ENCODE data around the gene SORCS1.

SORCS1 gene

DNA sequence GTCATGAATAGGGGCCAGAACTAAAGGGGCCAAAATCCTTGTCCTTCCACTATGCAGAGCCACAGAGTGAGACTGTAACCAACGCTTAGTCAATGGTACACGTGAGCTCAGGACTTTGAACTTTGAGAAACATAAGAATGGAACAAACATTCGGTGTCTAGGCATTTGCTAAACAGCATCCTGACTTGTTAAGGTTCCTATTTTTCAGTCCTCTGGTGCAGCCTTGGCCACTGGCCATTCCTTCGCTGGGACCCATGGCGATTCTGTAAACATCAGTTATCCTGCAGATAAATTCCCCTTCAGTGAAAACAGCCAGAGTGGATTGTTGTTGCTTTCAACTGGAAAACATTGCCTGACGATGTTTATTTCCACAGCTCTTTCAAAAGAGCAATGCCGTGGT, 266.8 kb downstream of the SORCS1 start:
- H3K27me3 ChIP-seq (ENCODE audit: control insufficient read depth, insufficient read depth, low read length): no peaks in the 10 kb centered on the region
- H3K36me3 ChIP-seq (ENCODE audit: control insufficient read depth, insufficient read depth, low read length): no peaks in the 10 kb centered on the region
- no peak overlapping the region for H3K9ac ChIP-seq
- no peak overlapping the region for H3K27ac ChIP-seq
- no peaks in the 10 kb centered on the region for H3K9me3 ChIP-seq (ENCODE audit: control insufficient read depth, low read length)
- H3K4me2 ChIP-seq (ENCODE audit: low read length): no peak overlapping the region
- H2AFZ ChIP-seq: no peak overlapping the region
- no peaks in the 10 kb centered on the region for H3K4me1 ChIP-seq
- H3K4me3 ChIP-seq (ENCODE audit: low read depth, low read length): no peak overlapping the region
- TF ChIP-seq, protein P1, sequence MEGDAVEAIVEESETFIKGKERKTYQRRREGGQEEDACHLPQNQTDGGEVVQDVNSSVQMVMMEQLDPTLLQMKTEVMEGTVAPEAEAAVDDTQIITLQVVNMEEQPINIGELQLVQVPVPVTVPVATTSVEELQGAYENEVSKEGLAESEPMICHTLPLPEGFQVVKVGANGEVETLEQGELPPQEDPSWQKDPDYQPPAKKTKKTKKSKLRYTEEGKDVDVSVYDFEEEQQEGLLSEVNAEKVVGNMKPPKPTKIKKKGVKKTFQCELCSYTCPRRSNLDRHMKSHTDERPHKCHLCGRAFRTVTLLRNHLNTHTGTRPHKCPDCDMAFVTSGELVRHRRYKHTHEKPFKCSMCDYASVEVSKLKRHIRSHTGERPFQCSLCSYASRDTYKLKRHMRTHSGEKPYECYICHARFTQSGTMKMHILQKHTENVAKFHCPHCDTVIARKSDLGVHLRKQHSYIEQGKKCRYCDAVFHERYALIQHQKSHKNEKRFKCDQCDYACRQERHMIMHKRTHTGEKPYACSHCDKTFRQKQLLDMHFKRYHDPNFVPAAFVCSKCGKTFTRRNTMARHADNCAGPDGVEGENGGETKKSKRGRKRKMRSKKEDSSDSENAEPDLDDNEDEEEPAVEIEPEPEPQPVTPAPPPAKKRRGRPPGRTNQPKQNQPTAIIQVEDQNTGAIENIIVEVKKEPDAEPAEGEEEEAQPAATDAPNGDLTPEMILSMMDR (IDR thresholded peaks at IDR 0.05): no peak
- no peaks in the 10 kb centered on the region for H3K79me2 ChIP-seq

DNA sequence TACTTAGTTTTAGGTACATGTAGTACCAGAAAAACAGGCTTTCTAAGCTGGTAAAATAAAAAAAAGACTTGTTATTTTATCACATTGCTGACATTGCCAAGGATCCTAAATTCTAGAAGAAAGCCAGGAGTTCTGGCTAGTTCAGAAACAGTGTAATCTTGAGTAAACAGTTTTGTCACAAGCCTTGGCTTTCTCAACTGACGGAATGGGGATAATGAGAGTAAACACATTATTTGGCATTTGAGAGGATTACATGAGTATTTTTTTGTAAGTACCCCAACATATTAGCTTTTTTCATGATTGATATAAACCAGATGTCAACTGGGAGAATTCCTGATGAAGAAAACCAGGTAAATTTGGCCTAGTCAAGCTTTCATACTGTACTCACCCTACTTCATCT, 269.8 kb downstream of the SORCS1 start:
- Histone ChIP-seq H3K27me3 (ENCODE audit: control insufficient read depth, insufficient read depth, low read length) (no peaks in the 10 kb centered on the region), H2AFZ (no peak overlapping the region), H3K36me3 (ENCODE audit: control insufficient read depth, insufficient read depth, low read length) (no peaks in the 10 kb centered on the region), H3K9me3 (ENCODE audit: control insufficient read depth, low read length) (no peaks in the 10 kb centered on the region), H3K4me2 (ENCODE audit: low read length) (no peak overlapping the region), H3K27ac (no peak overlapping the region), H3K79me2 (no peaks in the 10 kb centered on the region), H3K4me3 (ENCODE audit: low read depth, low read length) (no peak overlapping the region), H3K9ac (no peak overlapping the region), H3K4me1 (no peaks in the 10 kb centered on the region)
- TF ChIP-seq, protein P1 (IDR thresholded peaks at IDR 0.05): no peak

DNA sequence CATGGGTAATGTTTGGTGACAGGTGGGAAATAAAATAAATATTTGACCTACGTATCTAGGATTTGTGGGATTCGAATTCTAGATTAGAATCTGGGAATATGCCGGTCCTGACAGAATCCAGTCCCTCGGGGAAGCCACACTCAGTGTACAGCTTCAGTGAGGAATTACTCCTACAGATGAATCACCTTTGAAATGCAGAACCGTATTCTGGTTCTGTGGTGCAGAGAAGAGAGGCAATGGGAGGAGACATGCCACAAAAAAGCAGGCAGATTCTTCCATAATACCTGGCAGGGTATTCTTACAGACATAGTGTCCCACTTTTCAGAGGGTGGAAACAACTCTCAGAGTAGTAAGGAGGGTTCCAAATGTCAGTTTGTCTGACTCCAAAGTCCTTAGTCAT, 286.9 kb downstream of the SORCS1 start:
- no peak overlapping the region for H2AFZ ChIP-seq
- TF ChIP-seq, protein P1 (IDR thresholded peaks at IDR 0.05): no peak
- no peaks in the 10 kb centered on the region for H3K27me3 ChIP-seq (ENCODE audit: control insufficient read depth, insufficient read depth, low read length)

DNA sequence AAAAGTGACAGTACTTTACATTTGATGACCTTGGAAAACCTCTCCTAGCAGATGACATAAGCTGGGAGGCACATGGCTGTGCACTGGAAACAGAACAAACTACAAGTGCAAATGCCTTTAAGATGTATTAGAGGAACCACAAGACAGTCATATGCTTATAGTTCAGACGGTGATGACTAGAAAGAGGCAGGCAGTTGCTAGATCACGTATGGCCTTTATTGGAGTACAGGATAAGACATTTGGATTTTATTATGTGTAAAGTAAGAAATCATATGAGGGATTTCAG, 290.0 kb downstream of the SORCS1 start:
- Histone ChIP-seq H3K4me1 (no peaks in the 10 kb centered on the region), H3K36me3 (ENCODE audit: control insufficient read depth, insufficient read depth, low read length) (no peaks in the 10 kb centered on the region), H3K4me2 (ENCODE audit: low read length) (no peak overlapping the region), H3K4me3 (ENCODE audit: low read depth, low read length) (no peak overlapping the region), H3K27ac (no peak overlapping the region), H3K79me2 (no peaks in the 10 kb centered on the region), H3K27me3 (ENCODE audit: control insufficient read depth, insufficient read depth, low read length) (no peaks in the 10 kb centered on the region), H3K9ac (no peak overlapping the region), H3K9me3 (ENCODE audit: control insufficient read depth, low read length) (no peaks in the 10 kb centered on the region), H2AFZ (no peak overlapping the region)
- TF ChIP-seq, protein P1 (IDR thresholded peaks at IDR 0.05): no peak

More for the DNA sequence above, 286.9 kb downstream of the SORCS1 start:
- no peaks in the 10 kb centered on the region for H3K36me3 ChIP-seq (ENCODE audit: control insufficient read depth, insufficient read depth, low read length)
- no peaks in the 10 kb centered on the region for H3K79me2 ChIP-seq
- no peaks in the 10 kb centered on the region for H3K4me1 ChIP-seq
- no peak overlapping the region for H3K4me3 ChIP-seq (ENCODE audit: low read depth, low read length)
- no peak overlapping the region for H3K9ac ChIP-seq
- no peak overlapping the region for H3K4me2 ChIP-seq (ENCODE audit: low read length)
- H3K9me3 ChIP-seq (ENCODE audit: control insufficient read depth, low read length): no peaks in the 10 kb centered on the region
- no peak overlapping the region for H3K27ac ChIP-seq

DNA sequence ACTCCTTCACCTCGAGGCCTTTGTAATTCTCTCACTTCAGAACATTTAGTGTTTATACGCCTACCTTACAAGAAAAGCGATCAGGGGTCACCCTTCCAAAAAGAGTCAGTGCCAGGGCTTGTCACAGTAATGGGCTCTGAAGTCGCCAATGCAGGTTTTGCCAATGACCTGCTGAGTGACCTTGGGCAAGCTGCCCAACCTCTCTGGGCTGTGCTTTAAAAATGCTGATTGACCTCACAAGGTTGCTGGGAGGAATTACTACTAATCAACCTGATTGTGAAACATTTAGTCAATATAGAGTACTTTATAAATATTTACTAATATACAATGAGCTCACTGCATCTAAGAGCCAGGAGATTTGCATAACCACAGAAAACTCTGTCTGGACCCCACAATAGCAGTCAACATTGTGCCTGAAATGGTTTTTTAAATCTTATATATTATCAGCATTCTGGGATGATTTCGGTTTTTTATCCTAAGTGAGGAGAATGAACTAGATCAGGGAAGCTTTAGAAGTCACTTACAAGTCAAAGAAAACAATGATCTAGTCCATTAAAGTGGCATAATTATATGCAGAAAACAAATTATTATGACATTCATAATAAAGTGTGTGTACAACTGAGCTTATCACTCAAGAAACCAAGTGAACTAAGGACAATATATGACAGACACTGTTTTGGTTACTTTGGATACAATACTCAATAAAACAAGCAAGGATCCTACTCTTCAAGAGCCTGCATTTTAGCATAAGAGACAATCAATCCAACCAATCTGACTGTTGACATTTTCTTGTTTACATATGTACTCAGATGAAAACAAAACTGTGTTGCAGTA, 290.5 kb downstream of the SORCS1 start:
- Histone ChIP-seq H3K4me3 (ENCODE audit: low read depth, low read length) (no peak overlapping the region), H3K4me1 (no peaks in the 10 kb centered on the region), H3K9ac (no peak overlapping the region), H3K27me3 (ENCODE audit: control insufficient read depth, insufficient read depth, low read length) (no peaks in the 10 kb centered on the region), H3K27ac (no peak overlapping the region), H2AFZ (no peak overlapping the region), H3K79me2 (no peaks in the 10 kb centered on the region), H3K36me3 (ENCODE audit: control insufficient read depth, insufficient read depth, low read length) (no peaks in the 10 kb centered on the region), H3K9me3 (ENCODE audit: control insufficient read depth, low read length) (no peaks in the 10 kb centered on the region), H3K4me2 (ENCODE audit: low read length) (no peak overlapping the region)
- TF ChIP-seq, protein P1 (IDR thresholded peaks at IDR 0.05): no peak
